GM21786 (cell line): ENCODE data around the gene ZNF462.

Source experiments
- ATAC-seq: cut with Tn5 transposase; IDR thresholded peaks from one replicate; pipeline ENCODE4 v1.9.1; 2021; ENCODE audit not compliant: unreplicated experiment

Gene ZNF462

GRCh38 chr9:107051392-107051791 is 188.4 kb downstream of the ZNF462 start:
- no peak for ATAC-seq

GRCh38 chr9:107054146-107054545 is 191.2 kb downstream of the ZNF462 start:
- ATAC-seq = no peak

- ATAC-seq = no peak
These were observed 196.3 kb downstream of the ZNF462 start for GRCh38 chr9:107059220-107059619.

- no peak for ATAC-seq
These were observed 197.1 kb downstream of the ZNF462 start for GRCh38 chr9:107060062-107060461.
